ENCODE results near the gene CDRT15. TPM values are rescaled to one million over a fixed set of nuclear protein-coding genes. Genes with fewer than 3 reads are reported as not detected.
A peak's percentile ranks its signal among the peaks of the same experiment; 100 is the strongest.

The CDRT15 gene
- total RNA-seq, 1 experiment from 2014 or later, result not detected

DNA sequence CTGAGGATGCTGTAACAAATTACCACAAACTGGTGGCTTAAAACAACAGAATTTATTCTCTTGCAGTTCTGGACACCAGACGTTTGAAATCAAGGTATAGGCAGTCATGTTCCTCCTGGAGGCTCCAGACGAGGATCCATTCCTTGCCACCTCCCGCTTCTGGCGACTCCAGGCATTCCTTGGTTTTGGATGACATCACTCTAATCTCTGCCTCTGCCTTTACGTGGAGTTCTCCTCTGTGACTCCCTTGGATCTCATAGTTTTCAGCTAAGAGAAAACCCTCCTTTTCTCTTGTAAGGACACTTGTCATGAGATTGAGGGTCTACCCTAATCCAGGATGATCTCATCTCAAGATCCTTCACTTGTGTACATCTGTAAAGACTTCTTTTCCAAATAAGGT lies 32.8 kb upstream of the CDRT15 start:
- H3K27ac ChIP-seq (ENCODE audit: insufficient read length, low read depth, low read length), result no peak overlapping the region
- no peaks in the 10 kb centered on the region for H3K27me3 Mint-ChIP-seq (ENCODE audit: low read depth)
- H3K36me3 Mint-ChIP-seq (ENCODE audit: insufficient read depth in 1 of 3, low read depth in 3 of 3), result no peaks in the 10 kb centered on the region; a peak in 2 of 7 replicates
- no CpG with 5 or more reads among the region's 5 CpGs for WGBS (ENCODE audit: extremely low coverage, insufficient read length, low lambda C conversion rate)
- H3K4me2 ChIP-seq (ENCODE audit: insufficient read depth, insufficient read length, low read length), result no peak overlapping the region
- H3K4me1 ChIP-seq (ENCODE audit: insufficient read depth, low read length), result no peaks in the 10 kb centered on the region
- H3K79me1 ChIP-seq (ENCODE audit: insufficient read depth, low read depth, low read length, poor library complexity, severe bottlenecking), result no peaks in the 10 kb centered on the region
- no peak overlapping the region for H3K14ac ChIP-seq (ENCODE audit: insufficient read depth, low read length)
- peaks cover 0 to 4% of the 10 kb centered on the region in 2 experiments; a peak in 1 of 5 replicates for H3K9me3 Mint-ChIP-seq
- TF ChIP-seq, protein P1, sequence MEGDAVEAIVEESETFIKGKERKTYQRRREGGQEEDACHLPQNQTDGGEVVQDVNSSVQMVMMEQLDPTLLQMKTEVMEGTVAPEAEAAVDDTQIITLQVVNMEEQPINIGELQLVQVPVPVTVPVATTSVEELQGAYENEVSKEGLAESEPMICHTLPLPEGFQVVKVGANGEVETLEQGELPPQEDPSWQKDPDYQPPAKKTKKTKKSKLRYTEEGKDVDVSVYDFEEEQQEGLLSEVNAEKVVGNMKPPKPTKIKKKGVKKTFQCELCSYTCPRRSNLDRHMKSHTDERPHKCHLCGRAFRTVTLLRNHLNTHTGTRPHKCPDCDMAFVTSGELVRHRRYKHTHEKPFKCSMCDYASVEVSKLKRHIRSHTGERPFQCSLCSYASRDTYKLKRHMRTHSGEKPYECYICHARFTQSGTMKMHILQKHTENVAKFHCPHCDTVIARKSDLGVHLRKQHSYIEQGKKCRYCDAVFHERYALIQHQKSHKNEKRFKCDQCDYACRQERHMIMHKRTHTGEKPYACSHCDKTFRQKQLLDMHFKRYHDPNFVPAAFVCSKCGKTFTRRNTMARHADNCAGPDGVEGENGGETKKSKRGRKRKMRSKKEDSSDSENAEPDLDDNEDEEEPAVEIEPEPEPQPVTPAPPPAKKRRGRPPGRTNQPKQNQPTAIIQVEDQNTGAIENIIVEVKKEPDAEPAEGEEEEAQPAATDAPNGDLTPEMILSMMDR (conservative IDR thresholded peaks at IDR 0.05), result no peak
- H3K79me2 ChIP-seq (ENCODE audit: insufficient read depth, low read length), result no peaks in the 10 kb centered on the region
- H2AK5ac ChIP-seq (ENCODE audit: insufficient read length, low read length), result no peak overlapping the region
- H3K23me2 ChIP-seq (ENCODE audit: insufficient read length, low read depth, low read length, poor library complexity, severe bottlenecking), result no peaks in the 10 kb centered on the region
- H2BK20ac ChIP-seq (ENCODE audit: low read depth, low read length, poor library complexity, severe bottlenecking), result no peak overlapping the region
- H3K56ac ChIP-seq (ENCODE audit: insufficient read length, low read depth, low read length), result no peak overlapping the region
- H4K8ac ChIP-seq (replicated peaks; ENCODE audit: insufficient read length, low read depth, low read length), result no peak overlapping the region
- no peaks in the 10 kb centered on the region for H3K9me3 ChIP-seq (ENCODE audit: control insufficient read depth, low read depth, low read length)
- H3K4me1 Mint-ChIP-seq, result peaks cover 0 to 8% of the 10 kb centered on the region in 2 experiments; a peak in 3 of 4 replicates
- H4K91ac ChIP-seq (ENCODE audit: insufficient read length, low read depth, low read length), result no peak overlapping the region
- peak; percentile 18 for DNase-seq
- H4K20me1 ChIP-seq (ENCODE audit: control insufficient read depth, insufficient read depth, insufficient read length), result no peaks in the 10 kb centered on the region
- no peak overlapping the region for H2AFZ ChIP-seq (ENCODE audit: low read length)
- no peak overlapping the region for H3K4ac ChIP-seq (ENCODE audit: low read depth, low read length)
- H2BK5ac ChIP-seq (ENCODE audit: insufficient read length, low read length), result no peak overlapping the region
- H3K27ac Mint-ChIP-seq, result no peak overlapping the region
- H3K23ac ChIP-seq (ENCODE audit: insufficient read length, low read depth, low read length), result no peak overlapping the region
- no peak overlapping the region for H4K5ac ChIP-seq (ENCODE audit: insufficient read length, low read depth, low read length)
- no peak overlapping the region for H2BK12ac ChIP-seq (ENCODE audit: insufficient read length, low read depth, low read length)
- H3K4me3 Mint-ChIP-seq, result no peak overlapping the region
- H3T11ph ChIP-seq (ENCODE audit: low read length), result no peak overlapping the region
- H3K27me3 ChIP-seq (ENCODE audit: insufficient read depth, low read length), result no peaks in the 10 kb centered on the region
- no peak overlapping the region for H3K18ac ChIP-seq (ENCODE audit: insufficient read length, low read depth, low read length)
- H3K9ac ChIP-seq (ENCODE audit: extremely low read depth, insufficient read length, low read length), result no peak overlapping the region
- H2BK120ac ChIP-seq (ENCODE audit: low read depth, low read length, poor library complexity, severe bottlenecking), result no peak overlapping the region
- H2BK15ac ChIP-seq (ENCODE audit: low read depth, low read length), result no peak overlapping the region

Data from H9 (cell line).